HG02938 (cell line): ENCODE measurements around the gene RNU1-3.
"Not testable (repeated sequence)": the region's sequence is repeated elsewhere in the genome, so short reads cannot be mapped to it uniquely, and the experiment has no call there.

Experiments
- ATAC-seq: cut with Tn5 transposase; IDR thresholded peaks from one replicate; pipeline ENCODE4 v1.9.1; 2021; ENCODE audit warnings: mild to moderate bottlenecking, moderate library complexity; ENCODE audit not compliant: unreplicated experiment

Gene RNU1-3

DNA sequence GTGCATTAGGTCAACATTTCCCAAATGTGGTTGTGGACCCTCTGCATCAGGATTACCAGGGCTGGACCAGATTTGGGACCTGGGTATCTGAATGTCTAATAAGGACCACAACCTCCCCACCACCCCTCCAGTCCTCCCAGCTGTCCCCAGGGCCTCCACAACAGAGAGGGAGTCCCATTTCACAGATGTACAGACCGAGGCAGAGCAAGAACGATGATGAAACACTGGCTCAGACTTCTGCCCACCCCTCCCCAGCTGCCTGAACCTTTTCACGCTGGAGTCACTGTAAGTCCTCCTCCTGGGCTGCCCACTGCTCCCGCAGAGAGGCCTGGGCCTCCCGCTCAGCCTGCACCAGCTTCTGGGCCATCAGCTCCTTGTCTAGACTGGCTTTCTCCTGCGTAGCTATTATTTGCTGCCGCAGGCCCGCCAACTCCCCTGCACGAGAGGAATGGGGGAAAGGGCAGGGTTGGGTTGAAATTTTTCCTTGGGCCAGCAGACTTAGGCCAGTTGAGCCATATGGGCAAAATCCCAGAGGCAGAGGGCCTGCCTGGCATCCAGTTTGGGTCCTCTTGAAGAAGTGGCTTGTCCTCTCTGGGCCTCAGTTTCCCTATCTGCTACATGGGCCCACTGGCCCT lies 45.0 kb downstream of the RNU1-3 start:
- ATAC-seq: not testable (repeated sequence)

DNA sequence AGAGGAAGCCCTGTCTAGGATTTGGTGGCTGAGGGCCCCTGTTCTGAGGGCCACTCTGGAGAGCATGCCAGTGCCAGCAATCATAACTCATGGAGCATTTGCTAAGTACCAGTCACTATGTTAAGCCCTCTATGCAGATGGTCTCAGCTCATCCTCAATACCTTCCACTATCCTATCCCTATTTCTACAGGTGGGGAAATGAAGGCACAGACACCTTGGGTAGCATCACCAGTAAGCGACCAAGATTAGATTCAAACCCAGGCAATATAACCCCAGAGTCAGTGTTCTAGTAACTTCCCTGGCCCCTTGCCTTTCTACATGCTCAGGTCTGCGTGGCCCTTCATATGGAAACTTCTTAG lies 45.5 kb downstream of the RNU1-3 start:
- ATAC-seq: no peak

DNA sequence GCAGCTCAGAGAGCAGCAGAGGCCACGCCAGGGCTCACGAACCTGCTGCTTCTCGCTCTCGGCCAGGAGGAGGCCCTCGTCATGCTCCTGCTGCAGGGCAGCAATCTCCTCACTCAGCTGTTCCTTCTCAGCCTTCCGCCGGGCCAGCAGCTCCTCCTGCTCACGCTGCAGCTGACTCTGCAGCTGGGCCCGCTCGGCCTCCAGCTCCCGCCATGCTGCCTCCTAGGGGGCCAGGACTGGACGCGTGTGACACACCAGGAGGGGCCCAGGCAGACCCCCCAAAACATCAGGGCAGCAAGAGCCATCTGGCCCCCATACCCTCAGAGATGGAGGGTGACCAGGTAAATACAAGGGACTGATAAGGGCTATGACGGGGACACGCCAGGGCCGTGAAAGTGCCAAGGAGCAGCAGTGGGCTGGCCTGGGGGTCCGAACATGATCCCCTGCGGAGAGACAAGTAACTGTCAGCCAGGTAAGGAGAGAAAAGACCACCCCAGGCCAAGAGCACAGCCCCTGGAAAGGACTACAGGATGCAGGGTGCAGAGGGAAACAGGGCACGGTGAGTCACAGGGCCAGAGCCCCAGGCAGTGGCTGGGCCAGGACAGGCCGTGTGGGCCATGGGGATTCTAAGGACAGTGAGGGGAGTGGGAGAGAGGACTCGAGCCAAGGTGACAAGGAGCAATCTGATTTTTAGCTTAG lies 46.8 kb downstream of the RNU1-3 start:
- ATAC-seq: not testable (repeated sequence)

DNA sequence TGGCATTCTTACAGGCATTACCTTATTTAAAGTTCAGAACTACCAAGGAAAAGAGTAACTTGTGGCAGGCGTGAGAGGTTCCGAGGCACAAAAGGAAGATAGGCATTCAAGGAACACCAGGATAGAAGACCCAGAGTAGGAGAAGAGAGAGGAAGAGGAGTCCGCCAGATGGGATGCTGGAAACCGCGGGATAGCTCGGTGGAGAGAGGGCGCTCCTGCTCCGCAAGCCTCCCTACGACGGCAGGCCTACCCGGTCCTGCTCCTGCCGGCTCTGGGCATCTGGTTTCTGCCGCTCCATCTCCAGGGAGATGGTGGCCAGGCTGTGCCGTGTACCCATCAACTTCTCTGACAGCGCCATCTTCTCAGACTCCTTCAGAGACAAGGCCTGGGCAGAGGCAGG lies 48.0 kb downstream of the RNU1-3 start:
- ATAC-seq: no peak

DNA sequence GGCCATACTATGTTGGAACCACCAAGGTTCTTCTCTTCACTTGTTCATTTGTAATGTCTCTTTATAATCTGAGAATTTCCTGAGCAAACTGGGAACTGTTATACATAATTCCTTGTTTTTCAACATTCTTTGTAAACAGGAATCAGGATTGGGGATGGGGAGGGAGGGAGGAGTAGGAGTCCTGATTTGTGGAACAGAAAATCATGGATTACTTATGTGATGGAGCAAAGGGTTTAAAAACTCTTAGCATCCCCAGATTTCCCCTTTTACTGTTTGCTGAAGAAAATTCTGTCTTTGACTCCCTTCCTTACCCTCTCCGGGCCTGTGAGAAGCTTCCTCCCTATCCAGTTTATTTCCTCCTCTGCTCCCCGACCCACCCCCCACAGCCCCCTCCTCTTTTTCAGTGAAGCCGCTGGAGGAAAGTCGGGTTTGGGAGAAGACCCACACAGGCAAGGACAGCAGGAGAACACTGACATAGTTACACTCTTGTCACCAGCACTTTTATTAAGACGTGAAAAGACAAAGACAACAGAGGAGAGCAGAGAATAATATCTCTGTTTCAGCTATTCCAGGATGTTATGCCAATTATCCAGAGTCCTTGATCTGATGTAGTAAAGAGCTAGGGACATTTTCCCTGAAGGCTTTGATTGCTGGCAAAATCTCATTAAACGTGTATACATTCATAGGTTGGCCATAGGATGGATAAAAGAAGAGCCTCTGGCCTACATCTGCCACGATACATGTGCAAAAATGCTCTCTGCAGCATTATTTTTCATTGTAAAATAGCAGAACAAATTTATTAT lies 48.8 kb downstream of the RNU1-3 start:
- no peak for ATAC-seq

DNA sequence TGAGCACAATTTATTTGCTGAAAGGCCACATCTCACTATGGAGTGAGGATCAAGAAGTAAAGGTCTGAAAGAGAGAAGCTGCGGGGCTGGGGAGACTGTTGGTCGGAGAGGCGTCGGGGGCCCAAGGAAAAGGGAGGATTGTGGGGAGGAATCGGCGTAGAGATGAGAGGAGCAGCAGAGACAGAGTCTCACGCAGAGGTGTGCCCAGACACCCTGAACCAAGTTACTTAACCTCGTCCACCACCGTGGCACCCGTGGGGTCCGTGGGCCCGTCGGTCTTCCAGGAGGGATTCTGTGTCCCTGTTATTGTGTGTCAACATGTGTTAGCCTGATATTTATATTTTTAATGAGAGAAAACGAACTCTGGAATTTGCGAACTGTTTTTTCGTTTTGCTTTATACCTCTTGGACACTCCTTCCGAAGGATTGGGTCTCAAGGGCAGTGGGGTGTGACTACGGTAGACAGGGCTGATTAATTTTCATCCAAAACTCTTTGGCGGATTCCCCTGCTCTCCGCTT lies 49.6 kb downstream of the RNU1-3 start:
- ATAC-seq: no peak
